ENCODE results near the gene MYH2.

The MYH2 gene

GRCh38 chr17:10574324-10574723 lies 24.9 kb upstream of the MYH2 start:
- Histone ChIP-seq H3K9ac (ENCODE audit: low read length) (no peak overlapping the region), H4K20me1 (ENCODE audit: insufficient read depth, low read length) (no peaks in the 10 kb centered on the region), H3K4me1 (ENCODE audit: low read length) (no peaks in the 10 kb centered on the region), H3K36me3 (replicated peaks; ENCODE audit: insufficient read depth, low read length) (no peaks in the 10 kb centered on the region), H3K27me3 (replicated peaks; ENCODE audit: insufficient read depth, low read length) (no peaks in the 10 kb centered on the region), H2AFZ (ENCODE audit: low read length) (no peak overlapping the region), H3K4me2 (ENCODE audit: low read depth, low read length) (no peak overlapping the region), H3K4me3 (ENCODE audit: low read length) (no peak overlapping the region), H3K9me2 (replicated peaks; ENCODE audit: insufficient read depth, low read length) (no peaks in the 10 kb centered on the region), H3K9me3 (replicated peaks; ENCODE audit: insufficient read depth, low read length) (no peaks in the 10 kb centered on the region), H3F3A (ENCODE audit: insufficient read depth, low read length) (no peaks in the 10 kb centered on the region), H3K79me2 (ENCODE audit: low read length) (no peaks in the 10 kb centered on the region), H3K27ac (ENCODE audit: low read length) (no peak overlapping the region)
- TF ChIP-seq EZH2 (optimal IDR thresholded peaks at IDR 0.05; ENCODE audit: low read depth, low read length) (no peak), CTCF (IDR thresholded peaks at IDR 0.05; ENCODE audit: low read length) (no peak), EZH2phosphoT487 (IDR thresholded peaks at IDR 0.05; ENCODE audit: low read length) (no peak)
- no peak for DNase-seq

- H3K9me2 ChIP-seq (replicated peaks; ENCODE audit: insufficient read depth, low read length), result no peaks in the 10 kb centered on the region
- H3K4me3 ChIP-seq (ENCODE audit: low read length), result no peak overlapping the region
- no peak for DNase-seq
- no peak overlapping the region for H3K4me2 ChIP-seq (ENCODE audit: low read depth, low read length)
- no peaks in the 10 kb centered on the region for H3F3A ChIP-seq (ENCODE audit: insufficient read depth, low read length)
- no peaks in the 10 kb centered on the region for H3K36me3 ChIP-seq (replicated peaks; ENCODE audit: insufficient read depth, low read length)
- H3K27ac ChIP-seq (ENCODE audit: low read length), result no peak overlapping the region
- H3K9ac ChIP-seq (ENCODE audit: low read length), result no peak overlapping the region
- H2AFZ ChIP-seq (ENCODE audit: low read length), result no peak overlapping the region
- H4K20me1 ChIP-seq (ENCODE audit: insufficient read depth, low read length), result no peaks in the 10 kb centered on the region
- H3K27me3 ChIP-seq (replicated peaks; ENCODE audit: insufficient read depth, low read length), result no peaks in the 10 kb centered on the region
- H3K79me2 ChIP-seq (ENCODE audit: low read length), result no peaks in the 10 kb centered on the region
- H3K9me3 ChIP-seq (replicated peaks; ENCODE audit: insufficient read depth, low read length), result no peaks in the 10 kb centered on the region
- H3K4me1 ChIP-seq (ENCODE audit: low read length), result no peaks in the 10 kb centered on the region
- TF ChIP-seq EZH2phosphoT487 (IDR thresholded peaks at IDR 0.05; ENCODE audit: low read length) (no peak), CTCF (IDR thresholded peaks at IDR 0.05; ENCODE audit: low read length) (no peak), EZH2 (optimal IDR thresholded peaks at IDR 0.05; ENCODE audit: low read depth, low read length) (no peak)
Observed at GRCh38 chr17:10563991-10564660, 14.7 kb upstream of the MYH2 start.

GRCh38 chr17:10558049-10558448 lies 8.6 kb upstream of the MYH2 start:
- H2AFZ ChIP-seq (ENCODE audit: low read length), result no peak overlapping the region
- H3K36me3 ChIP-seq (replicated peaks; ENCODE audit: insufficient read depth, low read length), result no peaks in the 10 kb centered on the region
- H3K4me3 ChIP-seq (ENCODE audit: low read length), result no peak overlapping the region
- H4K20me1 ChIP-seq (ENCODE audit: insufficient read depth, low read length), result no peaks in the 10 kb centered on the region
- H3K9me3 ChIP-seq (replicated peaks; ENCODE audit: insufficient read depth, low read length), result no peaks in the 10 kb centered on the region
- H3F3A ChIP-seq (ENCODE audit: insufficient read depth, low read length), result no peaks in the 10 kb centered on the region
- H3K27ac ChIP-seq (ENCODE audit: low read length), result no peak overlapping the region
- no peak overlapping the region for H3K4me2 ChIP-seq (ENCODE audit: low read depth, low read length)
- no peak for DNase-seq
- H3K79me2 ChIP-seq (ENCODE audit: low read length), result no peaks in the 10 kb centered on the region
- H3K4me1 ChIP-seq (ENCODE audit: low read length), result no peaks in the 10 kb centered on the region
- no peaks in the 10 kb centered on the region for H3K9me2 ChIP-seq (replicated peaks; ENCODE audit: insufficient read depth, low read length)
- no peaks in the 10 kb centered on the region for H3K27me3 ChIP-seq (replicated peaks; ENCODE audit: insufficient read depth, low read length)
- no peak for TF ChIP-seq CTCF (IDR thresholded peaks at IDR 0.05; ENCODE audit: low read length)
- TF ChIP-seq EZH2 (optimal IDR thresholded peaks at IDR 0.05; ENCODE audit: low read depth, low read length), result no peak
- no peak for TF ChIP-seq EZH2phosphoT487 (IDR thresholded peaks at IDR 0.05; ENCODE audit: low read length)
- no peak overlapping the region for H3K9ac ChIP-seq (ENCODE audit: low read length)
